ENCODE results near the gene FZD4. TPM values are rescaled to one million over a fixed set of nuclear protein-coding genes. Genes with fewer than 3 reads are reported as not detected.

Gene FZD4
- total and polyA plus RNA-seq, 2 donors (not counting 3 experiments of a cell fraction or from before 2014, with no cell fraction given): 56.6 to 112 TPM

DNA sequence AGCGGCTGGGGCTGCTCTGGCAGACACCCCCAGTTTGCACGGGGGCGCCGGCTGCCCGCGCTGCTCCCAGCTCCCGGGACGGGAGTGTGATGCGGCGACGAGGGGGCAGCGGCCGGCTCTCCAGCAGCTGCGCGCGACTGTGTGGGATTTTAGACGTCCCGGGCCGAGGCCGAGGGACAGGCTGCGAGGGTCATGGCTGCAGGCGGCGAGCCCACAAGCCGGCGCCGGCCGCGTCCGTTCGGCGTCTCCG, 159 bp downstream of the FZD4 start:
- ChIA-PET CTCF (interaction anchor here (0.8 to 9.2 kb wide), 17 partner anchors 13 to 913 kb away, joined by 3 to 122 read pairs (median 4); partner anchors contain the start of gene TMEM135), POLR2A (interaction anchor here (0.7 to 3.0 kb wide), 6 partner anchors 12 to 160 kb away, joined by 3 to 23 read pairs (median 4); no protein-coding TSS in a partner anchor)
- peaks cover 35% of the 10 kb centered on the region for H3K4me1 ChIP-seq (ENCODE audit: control insufficient read depth, extremely low read depth, insufficient read depth, low read length)

DNA sequence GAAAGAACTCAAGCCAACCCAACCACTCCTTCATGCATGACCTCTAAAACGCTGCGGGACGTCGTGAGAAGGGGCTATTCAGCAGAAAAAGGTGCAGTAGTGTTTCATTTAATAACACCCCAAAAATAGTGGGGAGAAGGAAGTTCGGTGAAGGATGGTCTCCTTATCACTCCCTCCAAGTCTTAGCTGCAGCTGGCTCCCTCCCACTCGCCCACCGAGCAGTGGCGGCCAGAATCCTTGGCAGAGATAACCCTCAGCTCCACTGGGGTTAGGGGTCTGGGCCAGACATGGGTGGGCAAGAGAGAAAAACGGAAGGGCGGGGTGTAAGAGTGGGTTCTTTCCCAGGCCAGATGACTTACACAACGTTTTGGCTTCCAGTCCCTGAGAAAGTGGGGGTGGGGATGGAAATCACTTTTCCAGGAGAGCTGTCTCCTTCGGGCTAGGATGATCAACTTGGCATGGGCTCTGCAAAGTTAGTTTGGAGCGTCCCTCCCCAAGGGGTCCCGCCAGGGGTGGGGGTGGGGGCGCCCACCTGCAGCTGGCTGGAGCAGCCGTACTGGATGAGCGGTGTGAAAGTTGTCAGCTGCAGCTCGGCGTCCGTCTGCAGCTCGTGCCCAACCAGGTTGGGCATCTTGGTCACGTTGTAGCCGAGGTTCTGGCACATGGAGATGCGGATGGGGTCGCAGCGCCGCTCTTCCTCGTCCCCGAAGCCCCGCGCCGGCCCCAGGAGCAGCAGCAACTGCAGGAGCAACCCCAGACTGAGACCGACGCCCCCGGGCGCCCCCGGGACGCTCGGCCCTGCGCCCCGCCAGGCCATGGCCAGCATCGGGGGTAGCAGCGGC, 705 bp downstream of the FZD4 start:
- BruUV-seq (replicated peaks): TSS peak; percentile 10
- Histone ChIP-seq H3K9me3 (replicated peaks; ENCODE audit: control insufficient read depth, insufficient read depth, low read length) (no peaks in the 10 kb centered on the region), H3K4me1 (ENCODE audit: control insufficient read depth, extremely low read depth, insufficient read depth, low read length) (peaks cover 40% of the 10 kb centered on the region), H3K4me3 (replicated peaks in 1 of 3; ENCODE audit: insufficient read depth in 1 of 3, low read depth in 1 of 3, low read length in 3 of 3) (peak overlapping the region; percentile 75 to 98 (median 95)), H3K27me3 (ENCODE audit: control insufficient read depth in 2 of 2, insufficient read depth in 2 of 2, low read length in 2 of 2) (no peaks in the 10 kb centered on the region), H3K9me1 (replicated peaks; ENCODE audit: control insufficient read depth, extremely low read depth, insufficient read depth, low read length) (no peaks in the 10 kb centered on the region), H2AFZ (ENCODE audit: low read depth, low read length) (no peak overlapping the region), H3K36me3 (ENCODE audit: control insufficient read depth in 2 of 2, extremely low read depth in 1 of 2, insufficient read depth in 2 of 2, low read length in 2 of 2) (peaks cover 5% of the 10 kb centered on the region in 2 experiments), H3K9ac (replicated peaks; ENCODE audit: extremely low read depth, insufficient read depth, low read length) (peak overlapping the region; percentile 89), H3K79me2 (ENCODE audit: control insufficient read depth, insufficient read depth, low read length) (peaks cover 56% of the 10 kb centered on the region), H3K4me2 (ENCODE audit: insufficient read depth, low read length) (peak overlapping the region; percentile 95), H4K20me1 (replicated peaks; ENCODE audit: control insufficient read depth, extremely low read depth, insufficient read depth, low read length) (no peaks in the 10 kb centered on the region), H3K27ac (ENCODE audit: insufficient read depth, low read depth, low read length) (peak overlapping the region; percentile 31)
- dilution Hi-C loops (cut with MboI; ENCODE audit: extremely low pct_ligation_motif_present, low sequenced_read_pairs) (no loop called here), intact Hi-C loops (cut with micrococcal nuclease) (loop anchor here (1.0 to 2.0 kb wide), 3 partner anchors 15 to 326 kb away; no protein-coding TSS in a partner anchor)
- TF ChIP-seq MYC (IDR thresholded peaks at IDR 0.05; ENCODE audit: low read depth, low read length) (no peak), JUN (IDR thresholded peaks at IDR 0.05; ENCODE audit: borderline replicate concordance, insufficient read depth, insufficient read length, low read depth) (no peak), GATA2 (IDR thresholded peaks at IDR 0.05; ENCODE audit: insufficient read depth, insufficient read length, low read depth, low read length) (no peak), POLR2AphosphoS5 (IDR thresholded peaks at IDR 0.05; ENCODE audit: insufficient read depth, low read depth, low read length) (no peak), POLR2A (IDR thresholded peaks at IDR 0.05; ENCODE audit: low read depth, low read length) (no peak), EZH2 (IDR thresholded peaks at IDR 0.05; ENCODE audit: borderline replicate concordance, low read depth, low read length, severe bottlenecking) (no peak)
- TF ChIP-seq, protein P1, sequence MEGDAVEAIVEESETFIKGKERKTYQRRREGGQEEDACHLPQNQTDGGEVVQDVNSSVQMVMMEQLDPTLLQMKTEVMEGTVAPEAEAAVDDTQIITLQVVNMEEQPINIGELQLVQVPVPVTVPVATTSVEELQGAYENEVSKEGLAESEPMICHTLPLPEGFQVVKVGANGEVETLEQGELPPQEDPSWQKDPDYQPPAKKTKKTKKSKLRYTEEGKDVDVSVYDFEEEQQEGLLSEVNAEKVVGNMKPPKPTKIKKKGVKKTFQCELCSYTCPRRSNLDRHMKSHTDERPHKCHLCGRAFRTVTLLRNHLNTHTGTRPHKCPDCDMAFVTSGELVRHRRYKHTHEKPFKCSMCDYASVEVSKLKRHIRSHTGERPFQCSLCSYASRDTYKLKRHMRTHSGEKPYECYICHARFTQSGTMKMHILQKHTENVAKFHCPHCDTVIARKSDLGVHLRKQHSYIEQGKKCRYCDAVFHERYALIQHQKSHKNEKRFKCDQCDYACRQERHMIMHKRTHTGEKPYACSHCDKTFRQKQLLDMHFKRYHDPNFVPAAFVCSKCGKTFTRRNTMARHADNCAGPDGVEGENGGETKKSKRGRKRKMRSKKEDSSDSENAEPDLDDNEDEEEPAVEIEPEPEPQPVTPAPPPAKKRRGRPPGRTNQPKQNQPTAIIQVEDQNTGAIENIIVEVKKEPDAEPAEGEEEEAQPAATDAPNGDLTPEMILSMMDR (IDR thresholded peaks at IDR 0.05; ENCODE audit: extremely low read depth in 1 of 2, insufficient read depth in 1 of 2, low read depth in 1 of 2, low read length in 2 of 2): no peak
- TF ChIP-seq, protein P2, sequence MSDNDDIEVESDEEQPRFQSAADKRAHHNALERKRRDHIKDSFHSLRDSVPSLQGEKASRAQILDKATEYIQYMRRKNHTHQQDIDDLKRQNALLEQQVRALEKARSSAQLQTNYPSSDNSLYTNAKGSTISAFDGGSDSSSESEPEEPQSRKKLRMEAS (IDR thresholded peaks at IDR 0.05; ENCODE audit: insufficient read depth, insufficient read length): no peak
- FAIRE-seq (no peak), DNase-seq (ENCODE audit: low read depth, low spot score) (peak; percentile 46)
- CTCF ChIA-PET: interaction anchor here (0.9 to 9.2 kb wide), 16 partner anchors 13 to 913 kb away, joined by 3 to 122 read pairs (median 4); no protein-coding TSS in a partner anchor
- POLR2A ChIA-PET: interaction anchor here (1.2 to 3.0 kb wide), 5 partner anchors 15 to 161 kb away, joined by 3 to 23 read pairs (median 5); no protein-coding TSS in a partner anchor

More for the DNA sequence above, 159 bp downstream of the FZD4 start:
- peak overlapping the region; percentile 31 for H3K27ac ChIP-seq (ENCODE audit: insufficient read depth, low read depth, low read length)
- dilution Hi-C loops (cut with MboI; ENCODE audit: extremely low pct_ligation_motif_present, low sequenced_read_pairs): no loop called here
- no peaks in the 10 kb centered on the region for H4K20me1 ChIP-seq (replicated peaks; ENCODE audit: control insufficient read depth, extremely low read depth, insufficient read depth, low read length)
- H3K4me3 ChIP-seq (replicated peaks in 1 of 3; ENCODE audit: insufficient read depth in 1 of 3, low read depth in 1 of 3, low read length in 3 of 3): peak overlapping the region; percentile 75 to 98 (median 95)
- intact Hi-C loops (cut with micrococcal nuclease): loop anchor here (1.0 to 2.0 kb wide), 3 partner anchors 16 to 326 kb away; no protein-coding TSS in a partner anchor
- peak overlapping the region; percentile 89 for H3K9ac ChIP-seq (replicated peaks; ENCODE audit: extremely low read depth, insufficient read depth, low read length)
- DNase-seq (ENCODE audit: low read depth, low spot score): no peak
- no peak overlapping the region for H2AFZ ChIP-seq (ENCODE audit: low read depth, low read length)
- H3K79me2 ChIP-seq (ENCODE audit: control insufficient read depth, insufficient read depth, low read length): peaks cover 50% of the 10 kb centered on the region
- no peaks in the 10 kb centered on the region for H3K27me3 ChIP-seq (ENCODE audit: control insufficient read depth in 2 of 2, insufficient read depth in 2 of 2, low read length in 2 of 2)
- no peak for TF ChIP-seq JUN (IDR thresholded peaks at IDR 0.05; ENCODE audit: borderline replicate concordance, insufficient read depth, insufficient read length, low read depth)
- TF ChIP-seq GATA2 (IDR thresholded peaks at IDR 0.05; ENCODE audit: insufficient read depth, insufficient read length, low read depth, low read length): no peak
- no peak for TF ChIP-seq EZH2 (IDR thresholded peaks at IDR 0.05; ENCODE audit: borderline replicate concordance, low read depth, low read length, severe bottlenecking)
- TF ChIP-seq, protein P2 (IDR thresholded peaks at IDR 0.05; ENCODE audit: insufficient read depth, insufficient read length): no peak
- TF ChIP-seq MYC (IDR thresholded peaks at IDR 0.05; ENCODE audit: low read depth, low read length): no peak
- TF ChIP-seq FOS (IDR thresholded peaks at IDR 0.05; ENCODE audit: borderline replicate concordance, insufficient read depth, low read length): no peak
- H3K4me2 ChIP-seq (ENCODE audit: insufficient read depth, low read length): no peak overlapping the region
- FAIRE-seq: no peak
- H3K9me1 ChIP-seq (replicated peaks; ENCODE audit: control insufficient read depth, extremely low read depth, insufficient read depth, low read length): no peaks in the 10 kb centered on the region
- no peaks in the 10 kb centered on the region for H3K9me3 ChIP-seq (replicated peaks; ENCODE audit: control insufficient read depth, insufficient read depth, low read length)
- H3K36me3 ChIP-seq (ENCODE audit: control insufficient read depth in 2 of 2, extremely low read depth in 1 of 2, insufficient read depth in 2 of 2, low read length in 2 of 2): peaks cover 3 to 5% of the 10 kb centered on the region in 2 experiments
- no TSS peak for BruUV-seq (replicated peaks)
